Tibial nerve (tissue), 3 donors: ENCODE measurements around the gene PTBP3.

ENCODE experiments used
- POLR2A ChIP-seq, 2 donors: fragments of 450-650 bp; IDR thresholded peaks; one replicate each; pipeline ENCODE4 v1.6.1; 2017; ENCODE audit warnings: antibody characterized with exemption in 2 of 2, mild to moderate bottlenecking in 2 of 2, moderate library complexity in 2 of 2
- TF ChIP-seq, protein P1 (sequence below), 5 experiments: fragments of 200-600 bp in 3 of 5; fragments of 450-650 bp in 2 of 5; sonication (generic) in 3 of 5; IDR thresholded peaks; one replicate each; pipeline ENCODE4 v1.5.1; 2016 to 2019; ENCODE audit warnings: antibody characterized with exemption in 5 of 5, mild to moderate bottlenecking in 3 of 5, moderate library complexity in 2 of 5

DNA sequence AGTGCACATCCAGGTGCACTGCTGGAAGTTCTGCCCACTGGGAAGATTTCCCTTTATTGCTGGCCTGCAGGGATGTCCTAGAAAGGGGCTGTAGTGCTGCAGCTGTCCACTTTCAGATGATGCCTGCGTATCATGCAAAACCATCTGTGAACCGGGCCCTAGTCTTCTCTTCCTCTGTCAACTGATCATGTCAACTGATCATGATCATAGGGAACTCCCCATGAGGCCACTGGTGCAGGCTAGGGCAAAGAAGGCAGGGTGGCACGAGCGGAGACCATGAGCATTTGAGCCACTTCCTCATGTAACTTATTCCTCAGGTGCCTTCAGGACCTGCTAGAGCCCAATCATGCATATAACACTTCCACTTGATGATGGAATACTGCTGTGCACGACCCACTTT lies 41.9 kb upstream of the PTBP3 start:
- TF ChIP-seq, protein P1, sequence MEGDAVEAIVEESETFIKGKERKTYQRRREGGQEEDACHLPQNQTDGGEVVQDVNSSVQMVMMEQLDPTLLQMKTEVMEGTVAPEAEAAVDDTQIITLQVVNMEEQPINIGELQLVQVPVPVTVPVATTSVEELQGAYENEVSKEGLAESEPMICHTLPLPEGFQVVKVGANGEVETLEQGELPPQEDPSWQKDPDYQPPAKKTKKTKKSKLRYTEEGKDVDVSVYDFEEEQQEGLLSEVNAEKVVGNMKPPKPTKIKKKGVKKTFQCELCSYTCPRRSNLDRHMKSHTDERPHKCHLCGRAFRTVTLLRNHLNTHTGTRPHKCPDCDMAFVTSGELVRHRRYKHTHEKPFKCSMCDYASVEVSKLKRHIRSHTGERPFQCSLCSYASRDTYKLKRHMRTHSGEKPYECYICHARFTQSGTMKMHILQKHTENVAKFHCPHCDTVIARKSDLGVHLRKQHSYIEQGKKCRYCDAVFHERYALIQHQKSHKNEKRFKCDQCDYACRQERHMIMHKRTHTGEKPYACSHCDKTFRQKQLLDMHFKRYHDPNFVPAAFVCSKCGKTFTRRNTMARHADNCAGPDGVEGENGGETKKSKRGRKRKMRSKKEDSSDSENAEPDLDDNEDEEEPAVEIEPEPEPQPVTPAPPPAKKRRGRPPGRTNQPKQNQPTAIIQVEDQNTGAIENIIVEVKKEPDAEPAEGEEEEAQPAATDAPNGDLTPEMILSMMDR (IDR thresholded peaks at IDR 0.05), result no peak
- TF ChIP-seq POLR2A (IDR thresholded peaks at IDR 0.05), result no peak
